Measurements from ENCODE around the gene TMEM154.

- TF ChIP-seq CTCF (conservative IDR thresholded peaks at IDR 0.05) (no peak), EZH2 (IDR thresholded peaks at IDR 0.05; ENCODE audit: low read depth) (no peak)
Measured at GRCh38 chr4:152667781-152668180, 12.0 kb downstream of the TMEM154 start.
